ENCODE measurements around the gene ISX. TPM values are rescaled to one million over a fixed set of nuclear protein-coding genes. Genes with fewer than 3 reads are reported as not detected.

Gene ISX
- total RNA-seq, 1 experiment from 2014 or later = not detected

DNA sequence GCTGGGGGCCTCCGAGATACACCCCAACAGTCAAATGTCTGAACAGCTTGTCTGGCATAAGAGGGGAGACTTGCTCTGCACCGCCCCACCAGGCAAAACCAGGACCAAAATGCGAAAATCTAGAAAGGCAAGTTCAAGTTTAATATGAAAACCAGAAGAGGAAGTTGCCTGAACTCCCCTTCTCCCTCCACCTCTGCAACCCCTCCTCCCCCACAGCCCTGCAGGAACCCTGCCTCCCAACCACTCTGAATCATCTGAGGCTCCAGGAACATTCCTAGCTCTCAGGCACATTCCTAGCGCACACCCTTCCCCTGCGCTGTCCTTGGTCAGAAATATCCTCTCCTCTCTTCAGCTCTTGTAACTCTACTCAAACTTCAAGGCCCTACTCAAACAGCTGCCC, 36.7 kb downstream of the ISX start:
- H3K27me3 Mint-ChIP-seq (ENCODE audit: low read depth) = peaks cover 17% of the 10 kb centered on the region
- peaks cover 7% of the 10 kb centered on the region; the same call in 1 of the 2 replicates for H3K4me1 Mint-ChIP-seq
- DNase-seq (ENCODE audit: low spot score) (peak; percentile 67), ATAC-seq (peak; percentile 93)
- peaks cover 4% of the 10 kb centered on the region; the same call in 1 of the 2 replicates for H3K9me3 Mint-ChIP-seq
- no peaks in the 10 kb centered on the region for H3K36me3 Mint-ChIP-seq
- POLR2A ChIA-PET = interaction anchor here (0.5 to 0.6 kb wide), 2 partner anchors 54 to 1426 kb away, joined by 3 to 4 read pairs; no protein-coding TSS in a partner anchor
- H3K4me3 Mint-ChIP-seq = no peak overlapping the region
- no peak overlapping the region for H3K27ac Mint-ChIP-seq
- CTCF ChIA-PET = interaction anchor here (0.6 to 1.6 kb wide), 5 partner anchors 14 to 688 kb away, joined by 3 to 5 read pairs (median 4); no protein-coding TSS in a partner anchor
- TF ChIP-seq ZNF671 (CRISPR knock-in tag; IDR thresholded peaks at IDR 0.05) = no peak
- no peak for TF ChIP-seq RELA (CRISPR knock-in tag; IDR thresholded peaks at IDR 0.05; ENCODE audit: borderline replicate concordance)
- TF ChIP-seq, protein P1, sequence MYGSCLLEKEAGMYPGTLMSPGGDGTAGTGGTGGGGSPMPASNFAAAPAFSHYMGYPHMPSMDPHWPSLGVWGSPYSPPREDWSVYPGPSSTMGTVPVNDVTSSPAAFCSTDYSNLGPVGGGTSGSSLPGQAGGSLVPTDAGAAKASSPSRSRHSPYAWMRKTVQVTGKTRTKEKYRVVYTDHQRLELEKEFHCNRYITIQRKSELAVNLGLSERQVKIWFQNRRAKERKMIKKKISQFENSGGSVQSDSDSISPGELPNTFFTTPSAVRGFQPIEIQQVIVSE (CRISPR knock-in tag; IDR thresholded peaks at IDR 0.05; ENCODE audit: borderline replicate concordance) = no peak
- no peak for TF ChIP-seq ZNF416 (CRISPR knock-in tag; IDR thresholded peaks at IDR 0.05)

DNA sequence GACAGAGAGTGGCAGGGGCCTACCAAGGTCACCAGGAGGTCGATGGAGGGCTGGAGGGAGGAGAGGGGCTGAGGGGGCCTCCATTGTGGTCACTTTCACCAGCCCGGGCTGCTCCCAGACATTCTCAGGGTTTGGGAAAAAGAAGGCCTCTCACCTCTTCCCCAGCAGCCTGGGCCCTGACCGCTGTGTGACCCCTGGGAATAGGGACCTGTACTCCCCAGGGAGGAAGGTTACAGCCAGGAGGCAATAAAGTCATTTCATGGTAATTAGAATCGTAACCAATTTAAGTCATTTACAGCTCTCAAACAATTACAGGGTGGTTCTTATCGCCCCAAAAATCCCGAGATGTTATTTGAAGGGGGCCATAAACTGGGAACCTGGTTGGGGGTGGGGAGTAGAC, 37.8 kb downstream of the ISX start:
- peaks cover 19% of the 10 kb centered on the region for H3K27me3 Mint-ChIP-seq (ENCODE audit: low read depth)
- no peak for ATAC-seq
- H3K9me3 Mint-ChIP-seq = peaks cover 11% of the 10 kb centered on the region
- ChIA-PET POLR2A (no interaction called here), CTCF (interaction anchor here (1.3 kb wide), 1 partner anchor 689 kb away, joined by 4 read pairs; no protein-coding TSS in a partner anchor)
- H3K27ac Mint-ChIP-seq = no peak overlapping the region
- H3K4me1 Mint-ChIP-seq = peaks cover 7% of the 10 kb centered on the region; the same call in 1 of the 2 replicates
- H3K36me3 Mint-ChIP-seq = no peaks in the 10 kb centered on the region
- no peak overlapping the region for H3K4me3 Mint-ChIP-seq
- no peak for TF ChIP-seq SOX15 (CRISPR knock-in tag; IDR thresholded peaks at IDR 0.05)
- TF ChIP-seq OVOL2 (CRISPR knock-in tag; IDR thresholded peaks at IDR 0.05; ENCODE audit: borderline replicate concordance) = no peak
- no peak for TF ChIP-seq ELF4 (CRISPR knock-in tag; IDR thresholded peaks at IDR 0.05; ENCODE audit: low read depth)
- TF ChIP-seq SMAD4 (CRISPR knock-in tag; IDR thresholded peaks at IDR 0.05) = no peak
- TF ChIP-seq, protein P2, sequence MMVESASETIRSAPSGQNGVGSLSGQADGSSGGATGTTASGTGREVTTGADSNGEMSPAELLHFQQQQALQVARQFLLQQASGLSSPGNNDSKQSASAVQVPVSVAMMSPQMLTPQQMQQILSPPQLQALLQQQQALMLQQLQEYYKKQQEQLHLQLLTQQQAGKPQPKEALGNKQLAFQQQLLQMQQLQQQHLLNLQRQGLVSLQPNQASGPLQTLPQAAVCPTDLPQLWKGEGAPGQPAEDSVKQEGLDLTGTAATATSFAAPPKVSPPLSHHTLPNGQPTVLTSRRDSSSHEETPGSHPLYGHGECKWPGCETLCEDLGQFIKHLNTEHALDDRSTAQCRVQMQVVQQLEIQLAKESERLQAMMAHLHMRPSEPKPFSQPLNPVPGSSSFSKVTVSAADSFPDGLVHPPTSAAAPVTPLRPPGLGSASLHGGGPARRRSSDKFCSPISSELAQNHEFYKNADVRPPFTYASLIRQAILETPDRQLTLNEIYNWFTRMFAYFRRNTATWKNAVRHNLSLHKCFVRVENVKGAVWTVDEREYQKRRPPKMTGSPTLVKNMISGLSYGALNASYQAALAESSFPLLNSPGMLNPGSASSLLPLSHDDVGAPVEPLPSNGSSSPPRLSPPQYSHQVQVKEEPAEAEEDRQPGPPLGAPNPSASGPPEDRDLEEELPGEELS (CRISPR knock-in tag; IDR thresholded peaks at IDR 0.05) = no peak
- TF ChIP-seq RORB (CRISPR knock-in tag; IDR thresholded peaks at IDR 0.05) = no peak
- TF ChIP-seq, protein P3, sequence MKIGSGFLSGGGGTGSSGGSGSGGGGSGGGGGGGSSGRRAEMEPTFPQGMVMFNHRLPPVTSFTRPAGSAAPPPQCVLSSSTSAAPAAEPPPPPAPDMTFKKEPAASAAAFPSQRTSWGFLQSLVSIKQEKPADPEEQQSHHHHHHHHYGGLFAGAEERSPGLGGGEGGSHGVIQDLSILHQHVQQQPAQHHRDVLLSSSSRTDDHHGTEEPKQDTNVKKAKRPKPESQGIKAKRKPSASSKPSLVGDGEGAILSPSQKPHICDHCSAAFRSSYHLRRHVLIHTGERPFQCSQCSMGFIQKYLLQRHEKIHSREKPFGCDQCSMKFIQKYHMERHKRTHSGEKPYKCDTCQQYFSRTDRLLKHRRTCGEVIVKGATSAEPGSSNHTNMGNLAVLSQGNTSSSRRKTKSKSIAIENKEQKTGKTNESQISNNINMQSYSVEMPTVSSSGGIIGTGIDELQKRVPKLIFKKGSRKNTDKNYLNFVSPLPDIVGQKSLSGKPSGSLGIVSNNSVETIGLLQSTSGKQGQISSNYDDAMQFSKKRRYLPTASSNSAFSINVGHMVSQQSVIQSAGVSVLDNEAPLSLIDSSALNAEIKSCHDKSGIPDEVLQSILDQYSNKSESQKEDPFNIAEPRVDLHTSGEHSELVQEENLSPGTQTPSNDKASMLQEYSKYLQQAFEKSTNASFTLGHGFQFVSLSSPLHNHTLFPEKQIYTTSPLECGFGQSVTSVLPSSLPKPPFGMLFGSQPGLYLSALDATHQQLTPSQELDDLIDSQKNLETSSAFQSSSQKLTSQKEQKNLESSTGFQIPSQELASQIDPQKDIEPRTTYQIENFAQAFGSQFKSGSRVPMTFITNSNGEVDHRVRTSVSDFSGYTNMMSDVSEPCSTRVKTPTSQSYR (CRISPR knock-in tag; IDR thresholded peaks at IDR 0.05) = no peak
- TF ChIP-seq IRF2 (CRISPR knock-in tag; IDR thresholded peaks at IDR 0.05; ENCODE audit: borderline replicate concordance, low read depth) = no peak
- no peak for TF ChIP-seq TEAD4 (CRISPR knock-in tag; IDR thresholded peaks at IDR 0.05)
- no peak for TF ChIP-seq ZNF671 (CRISPR knock-in tag; IDR thresholded peaks at IDR 0.05)
- no peak for TF ChIP-seq JAZF1 (CRISPR knock-in tag; IDR thresholded peaks at IDR 0.05)
- TF ChIP-seq, protein P4, sequence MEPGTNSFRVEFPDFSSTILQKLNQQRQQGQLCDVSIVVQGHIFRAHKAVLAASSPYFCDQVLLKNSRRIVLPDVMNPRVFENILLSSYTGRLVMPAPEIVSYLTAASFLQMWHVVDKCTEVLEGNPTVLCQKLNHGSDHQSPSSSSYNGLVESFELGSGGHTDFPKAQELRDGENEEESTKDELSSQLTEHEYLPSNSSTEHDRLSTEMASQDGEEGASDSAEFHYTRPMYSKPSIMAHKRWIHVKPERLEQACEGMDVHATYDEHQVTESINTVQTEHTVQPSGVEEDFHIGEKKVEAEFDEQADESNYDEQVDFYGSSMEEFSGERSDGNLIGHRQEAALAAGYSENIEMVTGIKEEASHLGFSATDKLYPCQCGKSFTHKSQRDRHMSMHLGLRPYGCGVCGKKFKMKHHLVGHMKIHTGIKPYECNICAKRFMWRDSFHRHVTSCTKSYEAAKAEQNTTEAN (CRISPR knock-in tag; IDR thresholded peaks at IDR 0.05) = no peak
- TF ChIP-seq, protein P5, sequence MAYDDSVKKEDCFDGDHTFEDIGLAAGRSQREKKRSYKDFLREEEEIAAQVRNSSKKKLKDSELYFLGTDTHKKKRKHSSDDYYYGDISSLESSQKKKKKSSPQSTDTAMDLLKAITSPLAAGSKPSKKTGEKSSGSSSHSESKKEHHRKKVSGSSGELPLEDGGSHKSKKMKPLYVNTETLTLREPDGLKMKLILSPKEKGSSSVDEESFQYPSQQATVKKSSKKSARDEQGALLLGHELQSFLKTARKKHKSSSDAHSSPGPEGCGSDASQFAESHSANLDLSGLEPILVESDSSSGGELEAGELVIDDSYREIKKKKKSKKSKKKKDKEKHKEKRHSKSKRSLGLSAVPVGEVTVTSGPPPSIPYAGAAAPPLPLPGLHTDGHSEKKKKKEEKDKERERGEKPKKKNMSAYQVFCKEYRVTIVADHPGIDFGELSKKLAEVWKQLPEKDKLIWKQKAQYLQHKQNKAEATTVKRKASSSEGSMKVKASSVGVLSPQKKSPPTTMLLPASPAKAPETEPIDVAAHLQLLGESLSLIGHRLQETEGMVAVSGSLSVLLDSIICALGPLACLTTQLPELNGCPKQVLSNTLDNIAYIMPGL (CRISPR knock-in tag; IDR thresholded peaks at IDR 0.05) = no peak
- TF ChIP-seq, protein P6, sequence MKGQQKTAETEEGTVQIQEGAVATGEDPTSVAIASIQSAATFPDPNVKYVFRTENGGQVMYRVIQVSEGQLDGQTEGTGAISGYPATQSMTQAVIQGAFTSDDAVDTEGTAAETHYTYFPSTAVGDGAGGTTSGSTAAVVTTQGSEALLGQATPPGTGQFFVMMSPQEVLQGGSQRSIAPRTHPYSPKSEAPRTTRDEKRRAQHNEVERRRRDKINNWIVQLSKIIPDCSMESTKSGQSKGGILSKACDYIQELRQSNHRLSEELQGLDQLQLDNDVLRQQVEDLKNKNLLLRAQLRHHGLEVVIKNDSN (CRISPR knock-in tag; IDR thresholded peaks at IDR 0.05) = no peak
- TF ChIP-seq NFE2L1 (CRISPR knock-in tag; IDR thresholded peaks at IDR 0.05) = no peak
- no peak for TF ChIP-seq FOXP1 (CRISPR knock-in tag; IDR thresholded peaks at IDR 0.05; ENCODE audit: borderline replicate concordance)
- TF ChIP-seq SMAD3 (CRISPR knock-in tag; IDR thresholded peaks at IDR 0.05; ENCODE audit: borderline replicate concordance) = no peak
- no peak for TF ChIP-seq ZNF138 (CRISPR knock-in tag; conservative IDR thresholded peaks at IDR 0.05)
- TF ChIP-seq NFATC4 (CRISPR knock-in tag; IDR thresholded peaks at IDR 0.05) = no peak
- TF ChIP-seq, protein P7, sequence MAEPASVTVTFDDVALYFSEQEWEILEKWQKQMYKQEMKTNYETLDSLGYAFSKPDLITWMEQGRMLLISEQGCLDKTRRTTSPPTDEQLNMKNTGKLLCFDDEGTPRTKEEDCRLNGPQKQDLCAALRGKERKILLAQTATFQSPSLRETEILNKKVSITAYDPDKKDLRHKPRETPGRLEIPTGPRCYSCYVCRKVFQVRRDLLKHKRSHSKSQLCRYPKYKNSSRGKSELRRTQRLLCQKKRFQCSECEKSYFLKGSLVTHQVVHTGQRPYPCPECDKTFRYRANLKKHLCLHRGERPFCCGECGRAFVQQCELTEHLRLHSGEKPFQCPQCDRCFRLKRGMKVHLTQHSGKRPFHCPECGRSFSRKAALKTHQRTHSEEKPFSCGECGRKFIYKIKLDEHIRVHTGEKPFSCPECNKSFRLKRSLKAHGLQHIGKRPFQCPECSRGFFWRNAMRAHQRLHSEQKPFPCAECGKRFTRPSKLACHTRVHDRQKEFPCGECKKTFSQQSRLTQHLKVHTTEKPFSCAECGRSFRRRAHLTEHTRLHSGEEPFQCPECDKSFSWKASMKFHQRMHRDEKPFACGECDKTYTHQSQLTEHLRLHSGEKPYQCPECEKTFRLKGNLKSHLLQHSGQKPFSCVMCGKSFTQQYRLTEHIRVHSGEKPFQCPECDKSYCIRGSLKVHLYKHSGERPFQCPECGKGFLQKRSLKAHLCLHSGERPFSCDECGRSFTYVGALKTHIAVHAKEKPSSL (CRISPR knock-in tag; conservative IDR thresholded peaks at IDR 0.05) = no peak
- DNase-seq (ENCODE audit: low spot score) = no peak

Measured in WTC11 (cell line).